OCI-LY1 (cell line): ENCODE measurements around the gene TULP3.

Source experiments
- H2AFZ ChIP-seq: fragments of 200-600 bp; sonication (generic), shearing (Covaris generic); 2 replicates; pipeline ENCODE4 v1.6.0; 2014; ENCODE audit warnings: antibody characterized with exemption, mild to moderate bottlenecking, low read length
- H3F3A ChIP-seq: fragments of 200-600 bp; sonication (generic), shearing (Covaris generic); 2 replicates; pipeline ENCODE4 v1.6.0; 2014; ENCODE audit warnings: mild to moderate bottlenecking, antibody characterized with exemption, low read length, moderate library complexity; ENCODE audit not compliant: insufficient read depth
- H3K27ac ChIP-seq: fragments of 200-600 bp; sonication (generic); 2 replicates; pipeline ENCODE4 v1.5.1; 2014; ENCODE audit warnings: low read length, mixed run types, mild to moderate bottlenecking, low read depth; ENCODE audit not compliant: poor library complexity, severe bottlenecking
- H3K27me3 ChIP-seq: fragments of 200-600 bp; sonication (generic); 2 replicates; pipeline ENCODE4 v1.6.0; 2014; ENCODE audit warnings: antibody characterized with exemption, mild to moderate bottlenecking, low read length, moderate library complexity; ENCODE audit not compliant: insufficient read depth
- H3K36me3 ChIP-seq: fragments of 200-600 bp; sonication (generic); 2 replicates; pipeline ENCODE4 v1.6.1; 2014; ENCODE audit warnings: mild to moderate bottlenecking, antibody characterized with exemption, low read length, moderate library complexity, mixed read lengths; ENCODE audit not compliant: insufficient read depth
- H3K4me1 ChIP-seq: fragments of 200-600 bp; sonication (generic); 2 replicates; pipeline ENCODE4 v1.5.1; 2014; ENCODE audit warnings: mild to moderate bottlenecking, low read length, moderate library complexity; ENCODE audit not compliant: insufficient read depth, severe bottlenecking
- H3K4me2 ChIP-seq: fragments of 200-600 bp; sonication (generic), shearing (Covaris generic); 2 replicates; pipeline ENCODE4 v1.6.1; 2014; ENCODE audit warnings: low read length
- H3K4me3 ChIP-seq: fragments of 200-600 bp; sonication (generic); 2 replicates; pipeline ENCODE4 v1.5.1; 2014; ENCODE audit warnings: low read length, low read depth, mild to moderate bottlenecking, mixed read lengths; ENCODE audit not compliant: poor library complexity, severe bottlenecking
- H3K79me2 ChIP-seq: fragments of 200-600 bp; shearing (Covaris generic); 2 replicates; pipeline ENCODE4 v1.6.1; 2016; ENCODE audit warnings: mixed run types, low read length, mixed read lengths; ENCODE audit not compliant: insufficient read depth
- H3K9ac ChIP-seq: fragments of 200-600 bp; sonication (generic), shearing (Covaris generic); 2 replicates; pipeline ENCODE4 v1.6.1; 2014; ENCODE audit warnings: mild to moderate bottlenecking, low read length, mixed read lengths
- H3K9me2 ChIP-seq: fragments of 200-600 bp; sonication (generic), shearing (Covaris generic); 2 replicates; pipeline ENCODE4 v1.6.1; 2014; ENCODE audit warnings: low read depth, mild to moderate bottlenecking, low read length, mixed read lengths
- H3K9me3 ChIP-seq: fragments of 200-600 bp; shearing (Covaris generic); 2 replicates; pipeline ENCODE4 v1.6.1; 2014; ENCODE audit warnings: low read length, mixed read lengths
- H4K20me1 ChIP-seq: fragments of 200-600 bp; sonication (generic), shearing (Covaris generic); 2 replicates; pipeline ENCODE4 v1.6.0; 2016; ENCODE audit warnings: mild to moderate bottlenecking, low read length; ENCODE audit not compliant: insufficient read depth
- CTCF ChIP-seq: fragments of 200-600 bp; sonication (generic), shearing (Covaris generic); IDR thresholded peaks from 2 replicates; pipeline ENCODE4 v1.5.1; 2017; ENCODE audit warnings: mild to moderate bottlenecking, antibody characterized with exemption, low read length, moderate library complexity, mixed read lengths
- EZH2 ChIP-seq: fragments of 200-600 bp; sonication (generic), shearing (Covaris generic); IDR thresholded peaks from 2 replicates; pipeline ENCODE4 v1.8.0; 2017; ENCODE audit warnings: borderline replicate concordance, mixed run types, mild to moderate bottlenecking, antibody characterized with exemption, low read length, moderate library complexity, mixed read lengths

TULP3 gene

GRCh38 chr12:2924019-2924418 is 33.3 kb downstream of the TULP3 start:
- Histone ChIP-seq H3K9me2 (no peaks in the 10 kb centered on the region), H3K79me2 (no peaks in the 10 kb centered on the region), H2AFZ (no peak overlapping the region), H3K27me3 (no peaks in the 10 kb centered on the region), H3K9me3 (no peaks in the 10 kb centered on the region), H3K36me3 (peaks cover 26% of the 10 kb centered on the region), H3K4me1 (no peaks in the 10 kb centered on the region), H3K4me3 (no peak overlapping the region), H3K27ac (no peak overlapping the region), H3K9ac (no peak overlapping the region), H4K20me1 (no peaks in the 10 kb centered on the region), H3K4me2 (no peak overlapping the region), H3F3A (no peaks in the 10 kb centered on the region)
- TF ChIP-seq CTCF (no peak), EZH2 (no peak)

GRCh38 chr12:2925322-2925995 is 34.8 kb downstream of the TULP3 start:
- Histone ChIP-seq H3K9me3 (no peaks in the 10 kb centered on the region), H3K9ac (no peak overlapping the region), H3K36me3 (peaks cover 26% of the 10 kb centered on the region), H3K27me3 (no peaks in the 10 kb centered on the region), H3K4me1 (no peaks in the 10 kb centered on the region), H3K27ac (no peak overlapping the region), H3K9me2 (no peaks in the 10 kb centered on the region), H3K4me2 (no peak overlapping the region), H3K79me2 (no peaks in the 10 kb centered on the region), H3F3A (no peaks in the 10 kb centered on the region), H2AFZ (no peak overlapping the region), H3K4me3 (no peak overlapping the region), H4K20me1 (no peaks in the 10 kb centered on the region)
- TF ChIP-seq EZH2 = no peak
- no peak for TF ChIP-seq CTCF

GRCh38 chr12:2930865-2931264 is 40.2 kb downstream of the TULP3 start:
- no peak overlapping the region for H3K27ac ChIP-seq
- no peaks in the 10 kb centered on the region for H3K4me1 ChIP-seq
- no peaks in the 10 kb centered on the region for H3K9me3 ChIP-seq
- no peak overlapping the region for H3K9ac ChIP-seq
- no peak for TF ChIP-seq EZH2
- TF ChIP-seq CTCF = no peak
- no peaks in the 10 kb centered on the region for H3K9me2 ChIP-seq
- H3K79me2 ChIP-seq = no peaks in the 10 kb centered on the region
- H3F3A ChIP-seq = no peaks in the 10 kb centered on the region
- no peak overlapping the region for H3K4me3 ChIP-seq
- H2AFZ ChIP-seq = no peak overlapping the region
- H4K20me1 ChIP-seq = no peaks in the 10 kb centered on the region
- peaks cover 30% of the 10 kb centered on the region for H3K36me3 ChIP-seq
- H3K4me2 ChIP-seq = no peak overlapping the region
- H3K27me3 ChIP-seq = no peaks in the 10 kb centered on the region
